ENCODE results near the gene NTRK3.
A peak's percentile ranks its signal among the peaks of the same experiment; 100 is the strongest.

GRCh38 chr15:87962428-87962827, 294.1 kb downstream of the NTRK3 start:
- TF ChIP-seq GATA2 (IDR thresholded peaks at IDR 0.05; ENCODE audit: low read depth, low read length) (peak; percentile 50), GATA3 (IDR thresholded peaks at IDR 0.05; ENCODE audit: low read depth, low read length) (no peak)

All from SH-SY5Y (cell line).